ENCODE data around the gene MARK3. TPM values are rescaled to one million over a fixed set of nuclear protein-coding genes. Genes with fewer than 3 reads are reported as not detected.
A peak's percentile ranks its signal among the peaks of the same experiment; 100 is the strongest.

MARK3 gene
- total and polyA plus RNA-seq, 2 of the 13 experiments (the other 11 are each of a cell fraction or from before 2014, with no cell fraction given), result 47.7 to 56.6 TPM

- TF ChIP-seq, protein P1, sequence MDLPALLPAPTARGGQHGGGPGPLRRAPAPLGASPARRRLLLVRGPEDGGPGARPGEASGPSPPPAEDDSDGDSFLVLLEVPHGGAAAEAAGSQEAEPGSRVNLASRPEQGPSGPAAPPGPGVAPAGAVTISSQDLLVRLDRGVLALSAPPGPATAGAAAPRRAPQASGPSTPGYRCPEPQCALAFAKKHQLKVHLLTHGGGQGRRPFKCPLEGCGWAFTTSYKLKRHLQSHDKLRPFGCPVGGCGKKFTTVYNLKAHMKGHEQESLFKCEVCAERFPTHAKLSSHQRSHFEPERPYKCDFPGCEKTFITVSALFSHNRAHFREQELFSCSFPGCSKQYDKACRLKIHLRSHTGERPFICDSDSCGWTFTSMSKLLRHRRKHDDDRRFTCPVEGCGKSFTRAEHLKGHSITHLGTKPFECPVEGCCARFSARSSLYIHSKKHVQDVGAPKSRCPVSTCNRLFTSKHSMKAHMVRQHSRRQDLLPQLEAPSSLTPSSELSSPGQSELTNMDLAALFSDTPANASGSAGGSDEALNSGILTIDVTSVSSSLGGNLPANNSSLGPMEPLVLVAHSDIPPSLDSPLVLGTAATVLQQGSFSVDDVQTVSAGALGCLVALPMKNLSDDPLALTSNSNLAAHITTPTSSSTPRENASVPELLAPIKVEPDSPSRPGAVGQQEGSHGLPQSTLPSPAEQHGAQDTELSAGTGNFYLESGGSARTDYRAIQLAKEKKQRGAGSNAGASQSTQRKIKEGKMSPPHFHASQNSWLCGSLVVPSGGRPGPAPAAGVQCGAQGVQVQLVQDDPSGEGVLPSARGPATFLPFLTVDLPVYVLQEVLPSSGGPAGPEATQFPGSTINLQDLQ (CRISPR knock-in tag; IDR thresholded peaks at IDR 0.05), result no peak
- TF ChIP-seq POLR2A (IDR thresholded peaks at IDR 0.05; ENCODE audit: insufficient read depth in 1 of 2, low read depth in 2 of 2, low read length in 2 of 2) (0 out of 4 replicates have a peak, but pooled peaks of 1 of the 2 experiments have one; percentile 34), ZNF251 (CRISPR knock-in tag; IDR thresholded peaks at IDR 0.05) (no peak), ZMYM4 (CRISPR knock-in tag; IDR thresholded peaks at IDR 0.05) (peak; percentile 28; the same call in 1 of the 2 replicates), MAZ (IDR thresholded peaks at IDR 0.05; ENCODE audit: borderline replicate concordance, low read depth, low read length) (0 out of 2 replicates have a peak, but pooled peaks have one; percentile 17), MAZ (CRISPR knock-in tag; IDR thresholded peaks at IDR 0.05; ENCODE audit: low read depth) (0 out of 2 replicates have a peak, but pooled peaks have one; percentile 68), ZNF879 (CRISPR knock-in tag; IDR thresholded peaks at IDR 0.05) (no peak), ZKSCAN1 (IDR thresholded peaks at IDR 0.05; ENCODE audit: low read length) (no peak), ZFP36L2 (CRISPR knock-in tag; IDR thresholded peaks at IDR 0.05) (no peak), PAF1 (CRISPR knock-in tag; IDR thresholded peaks at IDR 0.05) (no peak), ZNF530 (CRISPR knock-in tag; IDR thresholded peaks at IDR 0.05; ENCODE audit: low read depth) (no peak), STAT6 (CRISPR knock-in tag; IDR thresholded peaks at IDR 0.05; ENCODE audit: borderline replicate concordance) (no peak), CERS6 (CRISPR knock-in tag; IDR thresholded peaks at IDR 0.05) (no peak), ZNF597 (CRISPR knock-in tag; IDR thresholded peaks at IDR 0.05) (no peak), GATA4 (IDR thresholded peaks at IDR 0.05; ENCODE audit: borderline replicate concordance, low read depth) (no peak), KAT2B (IDR thresholded peaks at IDR 0.05; ENCODE audit: borderline replicate concordance, low read depth, low read length) (no peak), RARA (CRISPR knock-in tag; IDR thresholded peaks at IDR 0.05) (0 out of 2 replicates have a peak, but pooled peaks have one; percentile 4), SMARCE1 (IDR thresholded peaks at IDR 0.05; ENCODE audit: borderline replicate concordance) (no peak), NCOA5 (CRISPR knock-in tag; IDR thresholded peaks at IDR 0.05) (no peak), SMYD3 (CRISPR knock-in tag; IDR thresholded peaks at IDR 0.05) (no peak), ZNF281 (CRISPR knock-in tag; IDR thresholded peaks at IDR 0.05; ENCODE audit: borderline replicate concordance) (no peak)
These were observed 133.3 kb downstream of the MARK3 start (continued) for GRCh38 chr14:103518422-103519042.
